Endodermal cell (in vitro differentiated cells): ENCODE data around the gene LRIG3. TPM values are rescaled to one million over a fixed set of nuclear protein-coding genes. Genes with fewer than 3 reads are reported as not detected.

Experiments
- DNase-seq: peaks from one replicate; pipeline ENCODE4 v3.0.0-alpha.2; 2017
- H3K27ac ChIP-seq: 2 replicates; pipeline ENCODE4 v1.5.1; 2013; ENCODE audit warnings: mild to moderate bottlenecking, low read depth, low read length, moderate library complexity
- H3K27me3 ChIP-seq: 2 replicates; pipeline ENCODE4 v1.6.1; 2013; ENCODE audit warnings: mild to moderate bottlenecking, low read length, moderate library complexity; ENCODE audit not compliant: insufficient read depth, control insufficient read depth, poor library complexity, severe bottlenecking
- H3K36me3 ChIP-seq: 2 replicates; pipeline ENCODE4 v1.7.0; 2013; ENCODE audit warnings: mild to moderate bottlenecking, low read length, moderate library complexity; ENCODE audit not compliant: control insufficient read depth, insufficient read depth
- H3K4me1 ChIP-seq: one replicate; pipeline ENCODE4 v1.7.0; 2013; ENCODE audit warnings: low read length; ENCODE audit not compliant: control insufficient read depth, insufficient read depth
- H3K4me3 ChIP-seq: 2 replicates; pipeline ENCODE4 v1.5.1; 2013; ENCODE audit warnings: mild to moderate bottlenecking, low read length, moderate library complexity
- H3K9ac ChIP-seq: 2 replicates; pipeline ENCODE4 v1.6.1; 2013; ENCODE audit warnings: mild to moderate bottlenecking, low read length, moderate library complexity; ENCODE audit not compliant: poor library complexity, severe bottlenecking; ENCODE audit errors: extremely low read depth
- H3K9me3 ChIP-seq: 2 replicates; pipeline ENCODE4 v1.6.1; 2013; ENCODE audit warnings: mild to moderate bottlenecking, low read length, moderate library complexity; ENCODE audit not compliant: control insufficient read depth
- H3K27ac Mint-ChIP-seq: 2 replicates; pipeline ENCODE4 v1.8.0; 2020; ENCODE audit warnings: mixed read lengths
- H3K27me3 Mint-ChIP-seq: 2 replicates; pipeline ENCODE4 v1.8.0; 2021; ENCODE audit warnings: mild to moderate bottlenecking, mixed read lengths; ENCODE audit not compliant: insufficient read depth
- H3K36me3 Mint-ChIP-seq: 2 replicates; pipeline ENCODE4 v1.8.0; 2020; ENCODE audit warnings: low read depth, mixed read lengths
- H3K4me1 Mint-ChIP-seq: 2 replicates; pipeline ENCODE4 v1.8.0; 2020; ENCODE audit warnings: mixed read lengths
- H3K4me3 Mint-ChIP-seq: 2 replicates; pipeline ENCODE4 v1.8.0; 2020; ENCODE audit warnings: mild to moderate bottlenecking, moderate library complexity, mixed read lengths
- H3K9me3 Mint-ChIP-seq: 2 replicates; pipeline ENCODE4 v1.8.0; 2020; ENCODE audit warnings: mild to moderate bottlenecking, mixed read lengths
- WGBS, 2 experiments: methylation state at CpG; one replicate each; pipeline versions ENCODE4 v1.1.5 to v1.1.7; 2013; ENCODE audit warnings: missing lambda C conversion rate in 2 of 2, mixed read lengths in 1 of 2; ENCODE audit not compliant: insufficient coverage in 1 of 2, insufficient read length in 1 of 2; 5-methylcytosine and 5-hydroxymethylcytosine counted together
- total RNA-seq, 2 donors: library from RNA; stranded (reverse); fragmentation: NEBNext Ultra II Directional in 1 of 2; extraction: Animal tissue kit (Norgen Biotek cat#: 25700) in 1 of 2; gene quantifications; 2 replicates in 1 of 2; 3 replicates in 1 of 2; pipeline ENCODE4 v1.2.1, GENCODE V29; 2021
- TF ChIP-seq, protein P1 (sequence below): fragments of 200-600 bp; sonication (generic); conservative IDR thresholded peaks from 2 replicates; pipeline ENCODE4 v1.5.0; 2021; ENCODE audit warnings: antibody characterized with exemption, mild to moderate bottlenecking

The LRIG3 gene
- total RNA-seq, 2 donors from 2014 or later, result 196 to 367 TPM

- Histone ChIP-seq H3K4me3 (no peak overlapping the region), H3K27me3 (no peaks in the 10 kb centered on the region), H3K9ac (no peak overlapping the region), H3K27ac (no peak overlapping the region), H3K4me1 (peaks cover 7% of the 10 kb centered on the region), H3K9me3 (no peaks in the 10 kb centered on the region), H3K36me3 (no peaks in the 10 kb centered on the region)
- H3K4me3 Mint-ChIP-seq, result no peak overlapping the region
- peaks cover 13% of the 10 kb centered on the region for H3K36me3 Mint-ChIP-seq
- TF ChIP-seq, protein P1, sequence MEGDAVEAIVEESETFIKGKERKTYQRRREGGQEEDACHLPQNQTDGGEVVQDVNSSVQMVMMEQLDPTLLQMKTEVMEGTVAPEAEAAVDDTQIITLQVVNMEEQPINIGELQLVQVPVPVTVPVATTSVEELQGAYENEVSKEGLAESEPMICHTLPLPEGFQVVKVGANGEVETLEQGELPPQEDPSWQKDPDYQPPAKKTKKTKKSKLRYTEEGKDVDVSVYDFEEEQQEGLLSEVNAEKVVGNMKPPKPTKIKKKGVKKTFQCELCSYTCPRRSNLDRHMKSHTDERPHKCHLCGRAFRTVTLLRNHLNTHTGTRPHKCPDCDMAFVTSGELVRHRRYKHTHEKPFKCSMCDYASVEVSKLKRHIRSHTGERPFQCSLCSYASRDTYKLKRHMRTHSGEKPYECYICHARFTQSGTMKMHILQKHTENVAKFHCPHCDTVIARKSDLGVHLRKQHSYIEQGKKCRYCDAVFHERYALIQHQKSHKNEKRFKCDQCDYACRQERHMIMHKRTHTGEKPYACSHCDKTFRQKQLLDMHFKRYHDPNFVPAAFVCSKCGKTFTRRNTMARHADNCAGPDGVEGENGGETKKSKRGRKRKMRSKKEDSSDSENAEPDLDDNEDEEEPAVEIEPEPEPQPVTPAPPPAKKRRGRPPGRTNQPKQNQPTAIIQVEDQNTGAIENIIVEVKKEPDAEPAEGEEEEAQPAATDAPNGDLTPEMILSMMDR, result no peak
- 82 to 91% methylated on average over 1 to 2 of the region's 2 CpGs for WGBS, 2 experiments
- DNase-seq, result no peak
- no peaks in the 10 kb centered on the region for H3K27me3 Mint-ChIP-seq
- H3K9me3 Mint-ChIP-seq, result peaks cover 1% of the 10 kb centered on the region
- peaks cover 28% of the 10 kb centered on the region for H3K4me1 Mint-ChIP-seq
- H3K27ac Mint-ChIP-seq, result no peak overlapping the region
Observed at GRCh38 chr12:58930770-58931324, 10.5 kb upstream of the LRIG3 start.

DNA sequence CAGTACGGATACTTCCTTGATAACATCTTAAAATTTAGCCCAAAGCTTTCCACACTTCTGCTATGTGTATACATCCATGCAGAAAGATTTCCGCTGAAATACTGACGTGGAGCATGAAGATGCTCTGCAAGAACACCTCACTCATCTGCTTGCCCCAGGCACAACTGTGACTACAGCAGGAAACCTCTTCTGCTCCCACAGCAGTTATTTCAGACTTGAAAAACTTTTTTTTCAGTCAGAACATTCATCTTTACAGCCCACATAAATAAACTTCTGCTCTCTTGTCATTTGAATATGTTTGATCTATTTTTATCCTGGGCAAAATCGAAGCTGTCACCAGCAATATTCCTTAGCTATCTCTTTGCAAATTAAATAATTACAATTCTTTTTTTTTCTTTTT is 6.8 kb upstream of the LRIG3 start:
- Histone ChIP-seq H3K36me3 (no peaks in the 10 kb centered on the region), H3K4me3 (no peak overlapping the region), H3K27me3 (no peaks in the 10 kb centered on the region), H3K4me1 (peaks cover 10% of the 10 kb centered on the region), H3K9ac (no peak overlapping the region), H3K27ac (no peak overlapping the region), H3K9me3 (no peaks in the 10 kb centered on the region)
- Mint-ChIP-seq H3K27ac (peak overlapping the region; percentile 11), H3K4me1 (peaks cover 48% of the 10 kb centered on the region), H3K4me3 (no peak overlapping the region), H3K36me3 (peaks cover 9% of the 10 kb centered on the region), H3K27me3 (no peaks in the 10 kb centered on the region), H3K9me3 (peaks cover 1% of the 10 kb centered on the region)
- TF ChIP-seq, protein P1, result no peak
- no peak for DNase-seq
- WGBS, 2 experiments, result 93 to 95% methylated on average over 4 of the region's 4 CpGs

DNA sequence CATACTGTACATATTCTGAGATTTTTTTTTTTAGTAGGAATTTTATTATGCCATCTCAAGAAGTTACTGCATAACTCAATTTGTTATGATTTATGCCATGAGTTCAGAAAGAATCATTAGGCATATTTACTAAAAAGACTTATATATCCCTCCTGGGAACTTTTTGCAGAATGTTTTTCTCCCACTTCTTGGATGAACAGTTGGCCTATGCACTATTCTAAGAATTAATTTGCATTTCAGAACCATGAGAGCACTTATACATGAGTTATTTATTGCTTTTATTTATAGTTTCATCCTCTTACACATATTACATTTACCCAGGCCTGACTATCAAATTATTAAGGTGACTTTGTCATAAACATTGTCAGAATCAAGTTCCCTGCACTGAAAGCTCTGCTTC is 6.3 kb upstream of the LRIG3 start:
- Histone ChIP-seq H3K4me1 (peaks cover 10% of the 10 kb centered on the region), H3K27me3 (no peaks in the 10 kb centered on the region), H3K27ac (no peak overlapping the region), H3K9ac (no peak overlapping the region), H3K36me3 (no peaks in the 10 kb centered on the region), H3K4me3 (no peak overlapping the region), H3K9me3 (no peaks in the 10 kb centered on the region)
- no peak overlapping the region for H3K4me3 Mint-ChIP-seq
- H3K4me1 Mint-ChIP-seq, result peaks cover 48% of the 10 kb centered on the region
- peaks cover 7% of the 10 kb centered on the region for H3K36me3 Mint-ChIP-seq
- H3K27me3 Mint-ChIP-seq, result no peaks in the 10 kb centered on the region
- H3K27ac Mint-ChIP-seq, result no peak overlapping the region
- no peak for DNase-seq
- TF ChIP-seq, protein P1, result no peak
- H3K9me3 Mint-ChIP-seq, result no peaks in the 10 kb centered on the region
